Middle frontal gyrus (tissue), 1 donor: ENCODE data around the gene SEC24C.
A peak's percentile ranks its signal among the peaks of the same experiment; 100 is the strongest.
"Not testable (repeated sequence)": the region's sequence is repeated elsewhere in the genome, so short reads cannot be mapped to it uniquely, and the experiment has no call there.

Source experiments
- DNase-seq: peaks from one replicate; pipeline ENCODE4 v3.0.0-alpha.2; 2015; ENCODE audit warnings: low spot score; ENCODE audit errors: extremely low spot score

The SEC24C gene, protein sequence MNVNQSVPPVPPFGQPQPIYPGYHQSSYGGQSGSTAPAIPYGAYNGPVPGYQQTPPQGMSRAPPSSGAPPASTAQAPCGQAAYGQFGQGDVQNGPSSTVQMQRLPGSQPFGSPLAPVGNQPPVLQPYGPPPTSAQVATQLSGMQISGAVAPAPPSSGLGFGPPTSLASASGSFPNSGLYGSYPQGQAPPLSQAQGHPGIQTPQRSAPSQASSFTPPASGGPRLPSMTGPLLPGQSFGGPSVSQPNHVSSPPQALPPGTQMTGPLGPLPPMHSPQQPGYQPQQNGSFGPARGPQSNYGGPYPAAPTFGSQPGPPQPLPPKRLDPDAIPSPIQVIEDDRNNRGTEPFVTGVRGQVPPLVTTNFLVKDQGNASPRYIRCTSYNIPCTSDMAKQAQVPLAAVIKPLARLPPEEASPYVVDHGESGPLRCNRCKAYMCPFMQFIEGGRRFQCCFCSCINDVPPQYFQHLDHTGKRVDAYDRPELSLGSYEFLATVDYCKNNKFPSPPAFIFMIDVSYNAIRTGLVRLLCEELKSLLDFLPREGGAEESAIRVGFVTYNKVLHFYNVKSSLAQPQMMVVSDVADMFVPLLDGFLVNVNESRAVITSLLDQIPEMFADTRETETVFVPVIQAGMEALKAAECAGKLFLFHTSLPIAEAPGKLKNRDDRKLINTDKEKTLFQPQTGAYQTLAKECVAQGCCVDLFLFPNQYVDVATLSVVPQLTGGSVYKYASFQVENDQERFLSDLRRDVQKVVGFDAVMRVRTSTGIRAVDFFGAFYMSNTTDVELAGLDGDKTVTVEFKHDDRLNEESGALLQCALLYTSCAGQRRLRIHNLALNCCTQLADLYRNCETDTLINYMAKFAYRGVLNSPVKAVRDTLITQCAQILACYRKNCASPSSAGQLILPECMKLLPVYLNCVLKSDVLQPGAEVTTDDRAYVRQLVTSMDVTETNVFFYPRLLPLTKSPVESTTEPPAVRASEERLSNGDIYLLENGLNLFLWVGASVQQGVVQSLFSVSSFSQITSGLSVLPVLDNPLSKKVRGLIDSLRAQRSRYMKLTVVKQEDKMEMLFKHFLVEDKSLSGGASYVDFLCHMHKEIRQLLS

GRCh38 chr10:73743905-73744663 lies at the start of gene SEC24C:
TSS of gene SEC24C (plus strand) at chr10:73744372. CDS start at chr10:73746833, 2,461 bp downstream.
- peak; percentile 91 for DNase-seq

- DNase-seq, result not testable (repeated sequence)
Observed at GRCh38 chr10:73695302-73695701, 48.9 kb upstream of the SEC24C start.

- not testable (repeated sequence) for DNase-seq
Observed at GRCh38 chr10:73697675-73698159, 46.5 kb upstream of the SEC24C start, which contains the start of gene AGAP5. TSS of gene AGAP5 (minus strand) at chr10:73698109. CDS start at chr10:73697755, 354 bp downstream.

GRCh38 chr10:73698819-73699218 lies 45.4 kb upstream of the SEC24C start:
- DNase-seq, result not testable (repeated sequence)

DNA sequence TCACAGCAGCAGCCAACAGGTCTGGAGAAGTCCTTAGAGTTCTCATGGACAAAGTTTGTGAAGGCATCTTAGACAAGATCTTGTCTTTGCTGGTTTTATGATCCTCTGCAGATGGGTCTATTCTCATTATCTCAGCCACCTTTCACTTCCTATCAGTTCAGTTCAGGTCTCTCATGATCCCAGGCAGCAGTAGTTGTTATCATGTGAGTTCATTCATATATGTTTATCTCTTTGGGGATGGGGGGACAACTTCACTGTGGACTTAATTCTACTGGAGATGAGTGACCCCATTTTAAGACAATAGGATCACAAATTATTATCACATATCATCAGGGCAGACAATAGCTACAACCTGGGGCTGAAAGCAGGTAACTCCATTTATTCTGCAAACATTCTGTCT lies 40.2 kb upstream of the SEC24C start:
- not testable (repeated sequence) for DNase-seq

DNA sequence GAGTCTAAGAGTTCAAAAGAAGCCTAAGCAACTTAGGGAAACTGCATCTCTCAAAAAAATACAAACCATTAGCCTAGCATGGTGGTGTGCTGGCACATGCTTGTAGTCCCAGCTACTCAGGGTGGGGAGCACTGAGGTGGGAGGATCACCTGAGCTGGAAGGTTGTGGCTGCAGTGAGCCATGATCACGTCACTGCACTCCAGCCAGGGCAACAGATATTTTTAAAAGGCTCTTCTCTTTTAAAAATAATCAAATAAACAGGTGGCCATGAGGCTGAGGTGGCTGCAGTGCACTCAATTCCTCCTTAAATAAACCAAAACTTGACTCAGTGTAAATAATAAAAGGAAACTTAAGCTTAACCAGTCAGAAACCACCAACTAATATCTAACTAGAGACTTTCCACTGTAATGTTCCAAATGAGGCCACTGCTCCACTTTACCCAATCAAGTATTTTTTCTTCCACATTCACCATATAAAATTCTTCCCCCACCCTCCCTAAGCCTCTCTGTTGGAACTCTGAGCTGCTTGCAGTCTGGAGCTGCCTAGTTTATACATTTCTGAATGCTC lies 38.6 kb upstream of the SEC24C start:
- DNase-seq, result not testable (repeated sequence)

GRCh38 chr10:73706488-73706887 lies 37.7 kb upstream of the SEC24C start:
- DNase-seq, result not testable (repeated sequence)

DNA sequence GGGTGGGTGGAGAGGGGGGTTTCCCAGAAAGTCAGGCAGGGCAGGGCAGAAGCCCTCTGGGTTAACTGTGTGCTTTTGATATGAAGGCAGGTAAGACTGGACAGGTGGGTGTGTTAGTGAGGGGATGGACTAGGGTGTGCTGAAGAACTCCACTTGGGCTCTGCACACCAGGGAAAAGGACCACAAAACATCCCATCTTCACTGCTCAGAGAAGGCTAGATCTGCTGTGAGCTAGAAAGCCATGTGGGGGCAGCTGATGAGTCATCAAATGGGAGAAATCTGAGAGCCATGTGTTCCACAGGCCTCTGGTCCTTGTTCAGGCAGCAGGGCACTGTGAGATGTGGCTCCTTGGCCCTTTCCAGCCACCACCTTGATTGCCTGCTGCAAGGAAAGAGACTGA lies 36.5 kb upstream of the SEC24C start:
- not testable (repeated sequence) for DNase-seq

DNA sequence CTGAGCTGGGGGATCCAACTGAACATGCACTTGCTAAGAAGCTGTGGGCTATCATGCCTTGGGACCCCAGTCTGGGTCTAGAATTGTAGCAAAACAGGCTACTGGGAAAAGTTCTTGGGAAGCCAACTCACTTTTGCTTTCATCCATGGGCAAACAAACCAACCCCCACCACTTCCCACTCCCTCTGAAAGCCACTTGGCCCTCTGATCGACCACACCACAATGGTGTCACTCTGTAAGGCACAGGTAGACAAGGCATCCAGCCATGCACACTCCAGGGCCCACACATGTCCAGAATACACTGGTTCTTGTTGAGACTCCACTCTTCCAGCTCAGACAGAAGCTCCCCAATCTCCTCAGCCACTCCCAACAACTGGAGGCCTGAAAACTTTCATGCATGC lies 36.0 kb upstream of the SEC24C start:
- not testable (repeated sequence) for DNase-seq

DNA sequence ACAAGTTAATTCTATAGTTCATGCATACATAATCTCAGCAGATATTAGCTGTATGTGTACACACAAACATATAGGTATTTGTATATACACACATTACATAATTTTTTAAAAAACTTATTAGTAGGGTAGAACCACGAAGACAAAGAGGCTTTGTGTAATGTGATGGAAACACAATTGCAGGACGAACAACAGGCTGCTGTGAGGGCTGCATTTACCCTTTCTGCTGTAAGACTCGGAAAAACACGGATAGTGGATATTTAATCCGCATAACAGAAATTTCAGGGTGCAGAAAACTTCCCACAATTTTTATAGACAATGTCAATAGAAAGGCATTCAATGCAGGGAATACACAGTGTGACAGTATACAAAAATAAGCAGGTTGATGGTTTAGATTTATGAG lies 32.5 kb upstream of the SEC24C start:
- DNase-seq, result not testable (repeated sequence)

- DNase-seq, result not testable (repeated sequence)
Observed at GRCh38 chr10:73713912-73714311, 30.3 kb upstream of the SEC24C start.

- not testable (repeated sequence) for DNase-seq
Observed at GRCh38 chr10:73714483-73714882, 29.7 kb upstream of the SEC24C start.

DNA sequence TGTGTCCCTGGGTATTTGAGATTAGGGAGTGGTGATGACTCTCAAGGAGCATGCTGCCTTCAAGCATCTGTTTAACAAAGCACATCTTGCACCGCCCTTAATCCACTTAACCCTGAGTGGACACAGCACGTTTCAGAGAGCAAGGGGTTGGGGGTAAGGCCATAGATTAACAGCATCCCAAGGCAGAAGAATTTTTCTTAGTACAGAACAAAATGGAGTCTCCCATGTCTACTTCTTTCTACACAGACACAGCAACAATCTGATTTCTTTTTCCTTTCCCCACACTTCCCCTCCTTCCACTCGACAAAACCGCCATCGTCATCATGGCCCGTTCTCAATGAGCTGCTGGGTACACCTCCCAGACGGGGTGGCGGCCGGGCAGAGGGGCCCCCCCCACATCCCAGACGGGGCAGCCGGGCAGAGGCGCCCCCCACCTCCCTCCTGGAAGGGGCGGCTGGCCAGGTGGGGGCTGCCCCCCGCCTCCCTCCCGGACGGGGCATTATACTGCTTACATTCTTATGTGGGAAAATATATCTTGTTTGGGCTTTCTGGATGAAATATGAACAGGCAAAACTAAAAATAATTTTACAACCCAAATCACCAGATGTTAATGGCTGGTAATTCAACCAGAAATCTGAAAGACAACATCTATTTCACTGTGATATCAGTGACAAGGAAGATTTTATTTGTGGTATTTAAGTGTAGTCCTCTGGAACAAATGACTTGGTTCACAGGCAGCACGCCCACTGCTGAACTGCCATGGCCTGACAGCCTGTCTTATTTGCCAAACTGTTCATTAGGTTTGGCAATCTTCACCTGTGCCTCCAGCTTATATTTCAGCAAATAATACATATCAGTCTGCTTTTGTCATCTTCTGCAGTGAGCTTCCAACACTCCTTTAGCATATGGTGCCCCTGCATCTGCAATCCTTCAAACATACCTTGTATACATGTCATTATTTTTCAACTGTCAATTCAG lies 28.7 kb upstream of the SEC24C start:
- DNase-seq, result not testable (repeated sequence)

- no peak for DNase-seq
Observed at GRCh38 chr10:73716251-73716650, 27.9 kb upstream of the SEC24C start.

DNA sequence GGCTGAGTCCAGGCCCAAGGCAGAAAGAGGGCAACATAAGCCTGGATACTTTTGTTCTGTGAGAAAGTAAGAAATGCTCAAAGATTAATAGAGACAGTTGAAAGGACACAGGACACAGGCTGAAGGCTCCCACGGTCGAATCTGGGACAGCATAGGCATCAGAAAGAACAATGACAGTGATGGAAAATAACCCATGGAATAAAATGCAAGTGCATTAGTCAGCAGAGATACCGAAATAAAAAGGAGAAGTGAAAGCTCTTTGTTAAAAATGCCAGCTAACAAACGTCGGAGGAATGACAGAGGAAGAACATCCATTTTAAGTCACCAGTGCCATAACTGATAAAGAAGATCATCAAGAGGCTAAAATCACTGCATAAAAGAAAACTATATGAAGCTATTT lies 26.6 kb upstream of the SEC24C start:
- DNase-seq, result no peak

- DNase-seq, result not testable (repeated sequence)
Observed at GRCh38 chr10:73720561-73720960, 23.6 kb upstream of the SEC24C start.

DNA sequence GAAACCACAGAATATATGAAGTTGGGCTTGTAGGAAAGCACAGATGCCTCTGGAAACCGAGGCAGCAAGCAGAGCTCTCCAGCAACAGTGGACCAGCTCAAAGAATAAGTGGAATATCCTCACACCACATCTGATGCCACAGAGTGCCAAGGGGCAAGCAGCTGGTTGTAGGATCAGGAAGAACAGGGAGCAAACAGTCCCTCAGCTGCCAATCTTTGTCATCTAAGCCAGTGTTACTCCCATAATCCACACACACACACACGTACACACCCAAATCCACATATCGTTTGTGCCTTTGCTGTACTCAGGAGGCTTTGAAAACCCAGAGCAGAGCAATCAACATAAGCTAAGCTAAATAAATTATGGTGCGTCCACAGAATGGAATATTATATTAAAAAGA lies 20.7 kb upstream of the SEC24C start:
- DNase-seq, result no peak

DNA sequence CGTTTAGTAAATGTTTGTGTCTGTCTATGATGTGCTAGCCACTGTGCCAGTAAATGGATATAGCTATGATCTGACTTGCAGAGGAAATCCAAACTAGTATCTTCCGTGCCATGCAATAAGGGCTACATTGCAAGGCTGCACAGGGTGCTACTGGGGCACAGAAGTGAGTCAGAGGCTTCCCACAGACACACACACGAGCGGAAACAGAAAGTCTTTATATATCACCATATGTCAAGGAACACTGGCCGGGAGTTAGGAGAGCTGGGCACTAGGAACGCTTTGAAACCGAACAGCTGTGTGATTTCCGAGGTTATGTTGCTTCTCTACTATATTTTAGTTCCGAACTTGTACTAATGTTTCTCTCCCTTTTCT lies 14.4 kb upstream of the SEC24C start:
- DNase-seq, result not testable (repeated sequence)
